Spleen (tissue), 11 donors: ENCODE measurements around the gene LMF1. TPM values are rescaled to one million over a fixed set of nuclear protein-coding genes. Genes with fewer than 3 reads are reported as not detected.
"Not testable (repeated sequence)": the region's sequence is repeated elsewhere in the genome, so short reads cannot be mapped to it uniquely, and the experiment has no call there.

Experiments
- DNase-seq: peaks from one replicate; pipeline ENCODE4 v3.0.0-alpha.2; 2020
- H3K27ac ChIP-seq, 8 donors: fragments of 200-600 bp; sonication (generic) in 7 of 8; 1 replicate in 4 of 8; 2 replicates in 4 of 8; pipeline versions ENCODE4 v1.5.0 to v1.8.0; 2016 to 2021; ENCODE audit warnings: inconsistent platforms in 4 of 8, mild to moderate bottlenecking in 4 of 8, moderate library complexity in 1 of 8
- H3K27me3 ChIP-seq, 7 donors: fragments of 200-600 bp; sonication (generic) in 6 of 7; replicated peaks in 1 of 7; 1 replicate in 4 of 7; 2 replicates in 3 of 7; pipeline versions ENCODE4 v1.5.0 to v1.8.0; 2016 to 2021; ENCODE audit warnings: inconsistent platforms in 3 of 7, mild to moderate bottlenecking in 1 of 7
- H3K36me3 ChIP-seq, 6 donors: fragments of 200-600 bp; sonication (generic) in 5 of 6; 1 replicate in 4 of 6; 2 replicates in 2 of 6; pipeline versions ENCODE4 v1.5.0 to v1.8.0; 2016 to 2021; ENCODE audit warnings: inconsistent platforms in 2 of 6
- H3K4me1 ChIP-seq, 6 donors: fragments of 200-600 bp; sonication (generic) in 5 of 6; 1 replicate in 3 of 6; 2 replicates in 3 of 6; pipeline versions ENCODE4 v1.5.0 to v1.8.0; 2016 to 2021; ENCODE audit warnings: inconsistent platforms in 3 of 6
- H3K4me3 ChIP-seq, 8 donors: fragments of 200-600 bp; sonication (generic) in 7 of 8; 1 replicate in 4 of 8; 2 replicates in 4 of 8; pipeline versions ENCODE4 v1.5.0 to v1.8.0; 2016 to 2021; ENCODE audit warnings: inconsistent platforms in 4 of 8, mild to moderate bottlenecking in 4 of 8, moderate library complexity in 2 of 8
- H3K9me3 ChIP-seq, 8 donors: fragments of 200-600 bp; sonication (generic) in 7 of 8; 1 replicate in 4 of 8; 2 replicates in 4 of 8; pipeline versions ENCODE4 v1.5.0 to v1.8.0; 2016 to 2021; ENCODE audit warnings: inconsistent platforms in 4 of 8
- CTCF ChIP-seq, 11 experiments: fragments of 200-600 bp in 7 of 11; fragments of 450-650 bp in 4 of 11; sonication (generic) in 4 of 11; IDR thresholded peaks in 8 of 11; conservative IDR thresholded peaks in 3 of 11; 1 replicate in 7 of 11; 2 replicates in 4 of 11; pipeline versions ENCODE4 v1.4.0 to v1.8.0; 2016 to 2021; ENCODE audit warnings: antibody characterized with exemption in 11 of 11, inconsistent platforms in 4 of 11, mild to moderate bottlenecking in 1 of 11
- POLR2A ChIP-seq, 3 donors: fragments of 450-650 bp; IDR thresholded peaks; one replicate each; pipeline ENCODE4 v1.5.1; 2017; ENCODE audit warnings: antibody characterized with exemption in 3 of 3, mild to moderate bottlenecking in 1 of 3
- POLR2AphosphoS5 ChIP-seq, 3 donors: sonication (generic); formaldehyde crosslinking; IDR thresholded peaks; one replicate each; pipeline ENCODE4 v1.5.1; 2017; ENCODE audit warnings: antibody characterized with exemption in 3 of 3
- WGBS, 5 donors: extraction: QIAGEN DNeasy Blood & Tissue Kit in 3 of 5; methylation state at CpG; one replicate each; pipeline versions ENCODE4 v1.1.5 to v1.1.7; 2013 to 2018; 5-methylcytosine and 5-hydroxymethylcytosine counted together
- intact Hi-C: fragments of 100-400 bp; cut with DNase I; formaldehyde crosslinking; loops from one replicate; pipeline ENCODE4 v1.15.0; 2023; ENCODE audit warnings: low total_unique reads
- polyA plus RNA-seq, 3 donors: library from polyadenylated mRNA; stranded (reverse); fragments of 200-250 nt; gene quantifications; one replicate each; pipeline ENCODE4 v1.2.1, GENCODE V29; 2013
- total RNA-seq, 7 donors: library from RNA; depleted of rRNA in 3 of 7; stranded (reverse); fragments of >200 nt in 3 of 7; fragmentation: NEBNext Ultra II Directional in 4 of 7; extraction: Animal tissue kit (Norgen Biotek cat#: 25700) in 4 of 7; gene quantifications; one replicate each; pipeline versions ENCODE4 v1.1.0 to v1.2.1, GENCODE V29; 2016 to 2021
- donor health status: healthy with polysubstance abuse.
- donor health status: DM: no; HTN: no; CAD: no; lungs with moderate emphysema.
- donor health status: DM: no; HTN: no; CAD: no.
- donor health status: Bipolar disorder and iron deficiency.
- donor health status: healthy.
- donor health status: DM: no; HTN: no; CAD: no.
- donor health status: DM: yes; HTN: yes; CAD: no.

LMF1 gene
- total and polyA plus RNA-seq, 10 donors, result 10.4 to 57.6 (median 32.5) TPM

GRCh38 chr16:840561-841454 is 130.0 kb downstream of the LMF1 start:
- intact Hi-C loops, result no loop called here
- Histone ChIP-seq H3K27ac (no peak overlapping the region), H3K36me3 (no peaks in the 10 kb centered on the region), H3K4me3 (no peak overlapping the region), H3K27me3 (peaks cover 0 to 70% (median 0%) of the 10 kb centered on the region in 7 donors), H3K9me3 (peaks cover 4 to 25% (median 21%) of the 10 kb centered on the region in 8 donors), H3K4me1 (peaks cover 0 to 37% (median 16%) of the 10 kb centered on the region in 6 donors)
- 69 to 85% (median 79%) methylated on average over 18 to 34 of the region's 34 CpGs for WGBS, 5 donors
- DNase-seq, result peak; percentile 61
- TF ChIP-seq CTCF (IDR thresholded peaks at IDR 0.05 in 8 of 11, conservative IDR thresholded peaks at IDR 0.05 in 3 of 11) (no peak), POLR2AphosphoS5 (IDR thresholded peaks at IDR 0.05) (peak in 1 of 3 donors; percentile 55)

DNA sequence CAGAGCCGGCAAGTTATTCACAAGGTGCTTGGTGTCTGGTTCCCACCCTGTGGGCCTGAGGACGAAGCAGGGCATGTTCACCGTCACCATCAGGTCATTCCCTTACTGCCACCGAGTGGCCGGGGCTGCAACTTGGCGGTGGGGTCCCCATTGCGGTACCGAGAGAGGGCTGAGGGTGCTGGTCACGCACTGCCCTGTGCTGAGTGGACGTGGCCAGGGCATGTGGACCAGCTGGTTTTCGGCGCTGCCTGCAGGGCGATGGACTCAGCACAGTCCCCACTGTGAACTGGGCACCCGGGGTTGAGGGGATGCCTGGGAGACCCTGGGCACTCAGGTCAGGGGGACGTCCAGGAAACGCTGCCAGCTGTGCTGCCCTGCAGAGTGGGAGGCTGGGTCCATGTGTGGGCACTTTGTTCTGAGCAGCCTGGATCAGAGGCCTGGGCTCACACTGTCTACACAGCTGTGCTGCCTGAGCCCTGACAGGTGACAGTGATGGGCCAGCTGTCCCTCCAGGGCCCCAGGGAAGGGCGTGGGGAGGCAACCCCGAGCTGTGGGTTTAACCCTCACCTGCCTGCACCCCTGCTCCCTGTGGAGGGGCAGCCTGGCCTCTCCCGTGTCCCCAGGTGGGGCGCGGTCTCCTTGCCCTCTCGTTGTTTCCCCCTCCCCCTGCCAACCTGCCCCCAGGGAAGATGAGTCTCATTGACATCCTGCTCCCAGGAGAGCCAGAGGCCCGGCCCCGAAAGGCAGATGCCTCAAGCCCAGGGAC is 131.0 kb downstream of the LMF1 start:
- 75 to 86% (median 80%) methylated on average over 15 to 24 of the region's 24 CpGs for WGBS, 5 donors
- intact Hi-C loops, result no loop called here
- H3K9me3 ChIP-seq, result peaks cover 4 to 35% (median 30%) of the 10 kb centered on the region in 8 donors
- peaks cover 0 to 27% (median 13%) of the 10 kb centered on the region in 6 donors for H3K4me1 ChIP-seq
- H3K36me3 ChIP-seq, result no peaks in the 10 kb centered on the region
- peak; percentile 56 for DNase-seq
- TF ChIP-seq POLR2A (IDR thresholded peaks at IDR 0.05) (no peak), CTCF (IDR thresholded peaks at IDR 0.05 in 8 of 11, conservative IDR thresholded peaks at IDR 0.05 in 3 of 11) (no peak), POLR2AphosphoS5 (IDR thresholded peaks at IDR 0.05) (no peak)
- peaks cover 0 to 67% (median 0%) of the 10 kb centered on the region in 7 donors for H3K27me3 ChIP-seq
- H3K27ac ChIP-seq, result no peak overlapping the region
- H3K4me3 ChIP-seq, result no peak overlapping the region

DNA sequence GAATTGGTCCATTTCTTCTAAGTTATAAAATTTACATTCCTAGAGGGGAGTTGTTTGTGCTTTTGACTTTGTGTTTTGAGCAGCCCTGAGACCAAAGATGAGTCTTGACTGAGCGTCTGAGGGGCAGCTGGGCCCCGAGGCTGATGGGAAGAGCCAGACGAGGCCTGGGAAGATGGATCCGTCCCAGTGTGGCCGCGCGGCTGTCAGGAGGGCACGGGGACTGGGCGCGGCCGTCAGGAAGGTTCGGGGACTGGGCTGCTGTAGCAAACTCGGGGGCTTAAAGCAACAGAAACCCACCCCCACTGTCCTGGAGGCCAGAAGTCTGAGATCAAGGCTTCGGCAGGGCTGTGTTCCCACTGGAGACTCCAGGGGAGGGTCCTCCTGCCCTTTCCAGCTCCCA is 132.0 kb downstream of the LMF1 start:
- TF ChIP-seq CTCF (IDR thresholded peaks at IDR 0.05 in 8 of 11, conservative IDR thresholded peaks at IDR 0.05 in 3 of 11) (no peak), POLR2AphosphoS5 (IDR thresholded peaks at IDR 0.05) (no peak), POLR2A (IDR thresholded peaks at IDR 0.05) (no peak)
- H3K36me3 ChIP-seq, result no peaks in the 10 kb centered on the region
- peaks cover 4 to 42% (median 30%) of the 10 kb centered on the region in 8 donors for H3K9me3 ChIP-seq
- H3K27ac ChIP-seq, result no peak overlapping the region
- peaks cover 0 to 24% (median 12%) of the 10 kb centered on the region in 6 donors for H3K4me1 ChIP-seq
- no peak overlapping the region for H3K4me3 ChIP-seq
- peaks cover 0 to 56% (median 0%) of the 10 kb centered on the region in 7 donors for H3K27me3 ChIP-seq
- DNase-seq, result no peak
- intact Hi-C loops, result no loop called here
- 87 to 92% (median 89%) methylated on average over 6 to 14 of the region's 14 CpGs for WGBS, 5 donors

DNA sequence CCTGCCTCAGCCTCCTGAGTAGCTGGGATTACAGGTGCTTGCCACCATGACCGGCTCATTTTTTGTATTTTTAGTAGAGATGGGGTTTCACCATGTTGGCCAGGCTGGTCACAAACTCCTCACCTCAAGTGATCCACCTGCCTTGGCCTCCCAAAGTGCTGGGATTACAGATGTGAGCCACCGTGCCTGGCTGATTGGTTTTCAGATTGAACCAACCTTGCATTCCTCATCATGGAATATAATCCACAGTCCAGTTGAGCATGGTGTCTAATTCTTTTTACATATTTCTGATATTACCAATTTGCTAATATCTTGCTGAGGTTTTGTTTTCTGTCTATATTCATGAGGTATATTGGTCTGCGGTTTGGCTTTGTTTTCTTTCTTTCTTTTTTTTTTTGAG is 134.0 kb downstream of the LMF1 start:
- Histone ChIP-seq H3K4me1 (peaks cover 0 to 15% (median 9%) of the 10 kb centered on the region in 6 donors), H3K9me3 (peaks cover 4 to 42% (median 30%) of the 10 kb centered on the region in 8 donors), H3K27me3 (peaks cover 0 to 48% (median 0%) of the 10 kb centered on the region in 7 donors)
- WGBS, 5 donors, result 90 to 95% (median 94%) methylated on average over 3 of the region's 3 CpGs
- H3K36me3 ChIP-seq, H3K27ac ChIP-seq, intact Hi-C loops, H3K4me3 ChIP-seq, DNase-seq: not testable (repeated sequence)
